H54 (cell line): Measurements from ENCODE around the gene SCARF1.

Source experiments
- DNase-seq: peaks from one replicate; pipeline ENCODE4 v3.0.0; 2011; ENCODE audit warnings: low spot score, mixed read lengths; ENCODE audit not compliant: insufficient read length
- FAIRE-seq: peaks from 3 replicates; lab custom pipeline; 2011; peaks lifted over from hg19 to GRCh38; lab: Jason Lieb, UNC
- POLR2A ChIP-seq: IDR thresholded peaks from 2 replicates; pipeline ENCODE4 v1.6.1; 2011; ENCODE audit warnings: low read depth, mild to moderate bottlenecking, low read length

Gene SCARF1

GRCh38 chr17:1611715-1612114, 33.8 kb downstream of the SCARF1 start:
- DNase-seq (no peak), FAIRE-seq (no peak)
- TF ChIP-seq POLR2A, result no peak

GRCh38 chr17:1608676-1609075, 36.9 kb downstream of the SCARF1 start:
- no peak for TF ChIP-seq POLR2A
- FAIRE-seq, result no peak

GRCh38 chr17:1607971-1608320, 37.6 kb downstream of the SCARF1 start:
- FAIRE-seq, result no peak
- TF ChIP-seq POLR2A, result no peak

More at GRCh38 chr17:1608676-1609075, 36.9 kb downstream of the SCARF1 start:
- no peak for DNase-seq

GRCh38 chr17:1606352-1606985, 39.1 kb downstream of the SCARF1 start:
- no peak for TF ChIP-seq POLR2A
- FAIRE-seq (no peak), DNase-seq (no peak)

More at GRCh38 chr17:1607971-1608320, 37.6 kb downstream of the SCARF1 start:
- DNase-seq, result no peak

- DNase-seq (no peak), FAIRE-seq (no peak)
- TF ChIP-seq POLR2A, result no peak
Observed at GRCh38 chr17:1605681-1606351, 39.7 kb downstream of the SCARF1 start.

- TF ChIP-seq POLR2A, result no peak
- FAIRE-seq, result no peak
- no peak for DNase-seq
Observed at GRCh38 chr17:1604831-1605528, 40.6 kb downstream of the SCARF1 start.

GRCh38 chr17:1601571-1601970, 44.0 kb downstream of the SCARF1 start:
- DNase-seq, result no peak
- TF ChIP-seq POLR2A, result no peak
- no peak for FAIRE-seq

- no peak for TF ChIP-seq POLR2A
Observed at GRCh38 chr17:1598399-1599095, 47.0 kb downstream of the SCARF1 start.

GRCh38 chr17:1597861-1598342, 47.6 kb downstream of the SCARF1 start:
- no peak for TF ChIP-seq POLR2A
- FAIRE-seq, result no peak
- no peak for DNase-seq

More at GRCh38 chr17:1598399-1599095, 47.0 kb downstream of the SCARF1 start:
- DNase-seq (no peak), FAIRE-seq (no peak)

- no peak for TF ChIP-seq POLR2A
- no peak for FAIRE-seq
- no peak for DNase-seq
Observed at GRCh38 chr17:1593630-1593931, 52.0 kb downstream of the SCARF1 start.

GRCh38 chr17:1592751-1593629, 52.5 kb downstream of the SCARF1 start:
- no peak for TF ChIP-seq POLR2A
- no peak for DNase-seq
- FAIRE-seq, result no peak

- DNase-seq, result no peak
- no peak for FAIRE-seq
- TF ChIP-seq POLR2A, result no peak
Observed at GRCh38 chr17:1591474-1592090, 54.0 kb downstream of the SCARF1 start.
